GM12892 (cell line): ENCODE measurements around the gene SLC41A3.

Experiments
- DNase-seq: peaks from one replicate; pipeline ENCODE4 v3.0.0; 2011; ENCODE audit not compliant: insufficient read length
- FAIRE-seq: peaks from 2 replicates; lab custom pipeline; 2011; peaks lifted over from hg19 to GRCh38; lab: Jason Lieb, UNC
- POLR2A ChIP-seq: IDR thresholded peaks from 2 replicates; pipeline ENCODE4 v1.6.1; 2011; ENCODE audit warnings: low read depth, low read length, control low read depth
- POLR2AphosphoS5 ChIP-seq: IDR thresholded peaks from 2 replicates; pipeline ENCODE4 v1.6.1; 2011; ENCODE audit warnings: low read depth, low read length, control low read depth
- TAF1 ChIP-seq: IDR thresholded peaks from 2 replicates; pipeline ENCODE4 v1.6.1; 2011; ENCODE audit warnings: low read depth, mild to moderate bottlenecking, control low read depth, low read length, borderline replicate concordance

Gene SLC41A3

DNA sequence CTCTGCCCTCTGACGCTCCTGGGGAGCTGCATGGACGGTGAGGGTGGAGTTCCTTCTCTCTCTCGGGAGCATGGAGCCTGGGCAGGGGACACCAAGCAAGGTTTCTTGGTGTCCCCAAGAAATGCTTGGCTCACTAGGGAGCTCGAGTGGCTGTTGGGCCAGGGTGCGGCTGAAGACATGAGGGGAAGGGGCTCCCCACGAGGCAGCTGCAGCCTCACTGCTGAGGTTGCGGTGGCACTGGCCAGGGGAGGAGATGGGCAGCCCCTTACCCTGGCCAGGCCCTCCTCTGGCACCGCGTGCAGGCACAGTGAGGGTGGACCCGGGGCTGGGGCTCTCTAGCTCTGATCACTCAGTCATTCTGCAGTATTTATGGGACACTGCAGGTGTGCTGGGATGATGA lies 43.5 kb upstream of the SLC41A3 start:
- no peak for DNase-seq
- TF ChIP-seq TAF1: no peak
- TF ChIP-seq POLR2AphosphoS5: no peak
- no peak for TF ChIP-seq POLR2A
- FAIRE-seq: no peak

DNA sequence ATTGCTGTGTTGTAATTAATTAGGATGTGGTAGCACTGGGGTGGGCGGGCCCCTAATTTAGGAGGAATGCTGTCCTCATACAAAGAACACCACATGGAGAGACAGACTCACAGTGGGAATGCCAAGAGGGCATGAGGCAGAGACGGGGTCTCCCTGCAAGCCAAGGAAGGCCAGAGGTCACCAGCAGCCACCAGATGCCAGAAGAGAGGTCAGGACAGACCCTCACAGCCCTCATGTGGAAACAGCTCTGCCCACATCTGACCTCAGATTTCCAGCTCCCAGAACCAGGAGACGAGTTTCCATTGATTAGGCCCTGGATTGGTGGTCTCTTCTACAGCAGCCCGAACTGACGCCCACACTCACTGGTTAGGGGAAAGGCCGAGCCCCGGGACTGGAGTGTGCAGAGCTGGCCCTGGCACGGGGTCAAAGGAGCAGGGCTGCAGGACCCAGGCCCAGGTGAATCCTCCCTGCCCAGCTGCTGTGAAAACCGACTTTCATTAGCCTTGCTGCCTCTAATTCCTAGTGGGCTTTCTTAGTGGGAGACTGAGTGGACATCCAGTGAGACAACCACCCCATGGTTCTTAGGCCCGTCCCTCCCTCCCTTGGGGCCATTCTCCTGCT lies 43.0 kb upstream of the SLC41A3 start:
- TF ChIP-seq TAF1: no peak
- no peak for TF ChIP-seq POLR2A
- TF ChIP-seq POLR2AphosphoS5: no peak
- DNase-seq (no peak), FAIRE-seq (no peak)

DNA sequence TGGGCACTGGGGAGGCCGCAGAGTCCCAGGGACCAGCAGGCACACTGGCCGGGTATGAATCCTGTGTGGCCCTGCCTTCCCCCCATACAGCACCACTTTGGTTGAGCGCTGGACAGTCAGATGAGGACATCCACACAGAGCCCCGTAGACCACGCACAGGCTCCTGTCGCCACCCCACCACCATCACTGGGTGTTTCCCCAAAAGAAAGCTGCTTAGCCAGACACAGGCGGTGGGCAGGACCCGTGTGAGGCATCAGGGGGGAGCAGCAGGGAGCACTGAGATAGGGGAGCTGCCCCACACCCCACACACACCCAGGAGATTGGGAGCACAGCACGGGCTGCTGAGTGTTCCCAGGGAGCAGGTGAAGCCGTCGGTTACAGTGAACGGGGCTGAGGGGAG lies 42.4 kb upstream of the SLC41A3 start:
- TF ChIP-seq POLR2AphosphoS5: no peak
- TF ChIP-seq POLR2A: no peak
- TF ChIP-seq TAF1: no peak
- DNase-seq: no peak
- FAIRE-seq: no peak

DNA sequence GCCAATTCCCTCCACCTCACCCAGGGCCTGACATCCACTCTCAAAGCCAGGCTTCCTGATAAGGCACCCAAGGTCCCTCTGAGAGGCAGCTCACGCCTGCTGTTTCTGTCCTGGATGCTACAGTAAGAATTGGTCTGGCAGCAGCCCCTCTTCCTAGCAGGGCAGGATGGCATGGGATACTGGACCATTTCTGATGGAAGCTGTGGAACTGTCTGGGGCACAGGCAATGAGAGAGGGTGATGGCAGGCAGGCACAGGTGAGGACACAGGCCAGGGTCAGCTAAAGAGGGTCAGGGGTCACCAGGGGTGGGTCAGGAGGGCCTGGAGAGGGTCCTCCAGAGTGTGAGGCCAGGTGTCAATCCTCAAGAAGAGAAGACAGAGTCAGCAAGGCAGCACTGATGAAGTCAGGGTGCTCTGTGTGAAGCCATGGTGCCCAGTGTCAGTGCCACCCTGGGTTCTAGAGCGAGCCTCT lies 41.9 kb upstream of the SLC41A3 start:
- DNase-seq: no peak
- FAIRE-seq: no peak
- no peak for TF ChIP-seq POLR2A
- TF ChIP-seq TAF1: no peak
- TF ChIP-seq POLR2AphosphoS5: no peak

DNA sequence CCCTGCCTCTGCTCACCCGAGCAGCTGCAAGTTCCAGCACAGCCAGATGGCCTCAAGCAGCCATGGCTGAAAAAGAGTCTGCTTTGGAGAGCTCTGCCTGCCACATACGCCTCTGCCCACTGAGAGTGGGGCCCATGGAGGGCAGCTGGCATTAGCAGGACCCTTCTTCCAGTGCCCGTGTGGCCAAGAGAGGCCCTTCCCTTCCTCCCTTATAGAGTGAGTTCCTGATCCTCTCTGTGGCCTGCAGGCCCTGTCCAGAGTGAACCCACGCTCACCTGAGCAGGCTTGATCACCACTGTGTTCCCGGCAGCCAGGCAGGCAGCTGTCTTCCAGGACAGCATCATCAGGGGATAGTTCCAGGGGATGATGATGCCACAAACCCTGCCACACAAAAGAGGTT lies 41.4 kb upstream of the SLC41A3 start:
- FAIRE-seq (no peak), DNase-seq (no peak)
- TF ChIP-seq POLR2A (no peak), POLR2AphosphoS5 (no peak), TAF1 (no peak)

DNA sequence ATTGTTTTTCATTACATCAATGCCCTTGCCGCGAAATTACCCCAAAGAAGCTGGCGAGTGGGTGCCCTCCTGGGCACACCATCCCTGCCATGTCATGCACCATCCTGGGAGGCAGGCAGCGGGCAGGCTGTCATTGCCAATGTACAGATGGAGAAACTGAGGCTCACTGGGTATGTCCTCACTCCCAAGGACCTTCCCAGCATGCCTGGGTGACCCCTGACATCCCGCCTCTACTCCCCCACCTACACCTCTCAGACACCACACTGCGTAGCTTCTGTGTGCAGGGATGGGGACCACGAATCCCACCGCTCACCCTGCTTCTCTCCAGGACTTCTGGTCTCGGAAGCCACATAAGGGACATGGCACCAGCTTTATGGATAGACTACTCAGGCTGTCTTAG lies 41.0 kb upstream of the SLC41A3 start:
- FAIRE-seq: no peak
- DNase-seq: no peak
- TF ChIP-seq POLR2AphosphoS5 (no peak), TAF1 (no peak), POLR2A (no peak)

DNA sequence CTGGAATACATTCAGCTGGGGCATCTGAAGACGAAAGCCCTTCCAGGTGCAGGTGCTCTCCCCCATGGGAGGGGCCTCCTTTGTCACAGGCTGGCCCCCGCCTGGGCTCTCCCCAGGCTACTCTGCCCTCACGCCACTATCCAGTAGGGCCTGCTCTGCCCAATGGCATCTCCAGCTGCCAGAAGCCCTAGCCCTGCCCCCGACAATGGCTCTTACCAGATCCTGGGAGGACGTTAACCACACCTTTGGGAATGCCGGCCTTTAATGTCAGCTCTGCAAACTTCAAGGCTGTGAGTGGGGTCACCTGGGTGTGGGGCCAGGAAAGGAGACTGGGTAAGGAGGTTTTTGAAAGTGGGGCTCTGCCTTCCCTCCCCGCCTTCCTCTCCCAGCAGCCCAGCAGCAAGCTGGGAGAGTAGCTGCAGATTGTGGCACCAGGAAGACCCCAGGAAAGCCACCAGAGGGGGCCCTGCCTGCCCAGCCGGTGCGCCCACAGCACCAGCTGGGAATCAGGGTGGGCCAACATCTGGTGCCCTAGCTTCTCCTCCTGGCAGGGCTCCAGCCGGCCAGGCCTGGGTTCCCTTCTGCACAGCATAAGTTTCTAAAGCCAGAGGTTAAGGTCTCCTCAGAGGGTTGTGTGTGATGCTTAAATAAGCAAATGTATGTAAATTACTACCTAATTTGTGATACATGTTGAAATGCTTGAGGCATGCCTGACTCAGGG lies 40.4 kb upstream of the SLC41A3 start:
- FAIRE-seq: no peak
- TF ChIP-seq TAF1: no peak
- no peak for TF ChIP-seq POLR2A
- TF ChIP-seq POLR2AphosphoS5: no peak
- DNase-seq: no peak

DNA sequence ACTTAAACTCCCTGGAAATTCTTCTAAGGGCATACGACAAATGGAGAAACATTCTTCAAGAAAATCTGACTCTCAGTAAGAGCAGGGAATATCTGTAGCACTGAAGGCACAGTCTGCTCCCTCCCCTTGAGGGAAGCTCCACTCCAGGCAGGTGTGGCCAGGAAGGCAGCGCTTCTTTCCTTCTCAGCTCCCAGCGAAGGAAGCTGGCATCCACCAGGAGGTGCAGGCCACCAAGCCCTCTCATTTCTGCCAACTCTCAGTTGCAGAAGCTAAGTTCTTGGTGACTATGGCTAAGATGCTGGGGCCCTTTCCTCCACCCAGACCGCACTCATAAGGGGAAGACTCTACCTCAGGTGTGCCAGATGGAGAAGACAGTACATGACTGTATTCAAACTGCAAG lies 37.7 kb upstream of the SLC41A3 start:
- no peak for TF ChIP-seq POLR2A
- TF ChIP-seq TAF1: no peak
- no peak for TF ChIP-seq POLR2AphosphoS5
- no peak for FAIRE-seq
- no peak for DNase-seq

DNA sequence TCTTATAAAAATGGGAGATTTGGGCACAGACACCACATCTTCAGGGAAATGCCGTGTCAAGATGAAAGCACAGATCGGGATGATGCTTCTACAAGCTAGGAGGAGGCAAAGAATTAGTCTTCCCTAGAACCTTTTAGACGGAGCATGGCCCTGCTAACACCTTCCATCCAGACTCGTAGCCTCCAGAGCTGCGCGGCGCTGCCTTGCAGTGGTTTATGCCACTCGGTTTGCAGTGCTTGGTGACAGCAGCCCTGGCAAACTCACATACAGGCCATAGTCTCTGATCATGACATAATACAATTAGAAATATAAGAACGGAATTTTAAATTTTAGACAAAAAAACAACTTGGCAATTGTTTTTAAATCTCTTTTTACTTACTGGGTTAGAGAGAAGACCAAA lies 37.1 kb upstream of the SLC41A3 start:
- FAIRE-seq (no peak), DNase-seq (no peak)
- TF ChIP-seq POLR2A (no peak), TAF1 (no peak), POLR2AphosphoS5 (no peak)

DNA sequence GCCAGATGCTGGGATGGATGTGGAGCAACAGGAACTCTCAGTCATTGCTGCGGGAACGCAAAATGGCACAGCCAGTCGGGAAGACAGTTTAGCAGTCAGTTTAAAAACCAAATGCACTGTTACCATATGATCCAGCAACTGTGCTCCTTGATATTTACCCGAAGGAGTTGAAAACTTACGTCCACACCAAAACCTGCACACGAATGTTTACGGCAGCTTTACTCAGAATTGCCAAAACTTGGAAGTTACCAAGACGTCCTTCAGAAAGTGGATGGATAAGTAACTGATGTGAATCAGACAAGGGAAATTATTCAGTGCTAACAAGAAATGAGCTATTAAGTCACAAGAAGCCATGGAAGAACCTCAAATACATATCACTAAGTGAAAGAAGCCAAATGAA lies 36.1 kb upstream of the SLC41A3 start:
- no peak for FAIRE-seq
- no peak for TF ChIP-seq POLR2AphosphoS5
- TF ChIP-seq TAF1: no peak
- no peak for TF ChIP-seq POLR2A
- DNase-seq: no peak

DNA sequence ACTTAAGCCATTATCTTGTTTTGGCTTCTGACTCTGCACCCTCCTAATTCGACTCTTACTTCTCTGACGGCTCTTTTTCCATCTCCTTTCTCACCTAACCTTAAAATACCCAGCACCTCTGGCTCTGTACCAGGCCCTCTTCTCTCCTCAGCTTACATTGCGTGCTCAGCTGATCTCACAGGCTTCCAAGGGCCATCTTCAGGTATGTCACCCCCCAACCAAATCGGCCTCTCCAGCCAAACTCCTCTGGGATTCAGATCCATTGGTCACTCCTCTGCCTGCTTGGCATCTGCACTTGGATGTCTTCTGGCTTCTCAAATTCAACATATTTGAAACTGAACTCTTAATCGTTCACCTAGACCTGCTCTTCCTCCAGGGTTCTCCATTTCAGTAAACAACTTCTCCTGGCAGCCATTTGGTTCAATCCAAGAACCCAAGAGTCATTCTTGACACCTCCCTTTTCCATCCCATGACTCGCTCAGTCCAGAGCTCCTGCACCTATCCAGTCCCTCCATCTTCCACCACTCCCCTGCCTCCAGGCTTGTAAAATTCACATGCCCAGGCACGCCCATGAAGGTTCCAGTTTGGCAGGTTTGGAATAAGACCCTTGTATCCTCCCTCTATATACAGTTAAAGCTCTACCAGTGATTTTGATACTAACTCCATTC lies 35.2 kb upstream of the SLC41A3 start:
- TF ChIP-seq TAF1: no peak
- TF ChIP-seq POLR2A: no peak
- TF ChIP-seq POLR2AphosphoS5: no peak
- no peak for DNase-seq
- FAIRE-seq: no peak

DNA sequence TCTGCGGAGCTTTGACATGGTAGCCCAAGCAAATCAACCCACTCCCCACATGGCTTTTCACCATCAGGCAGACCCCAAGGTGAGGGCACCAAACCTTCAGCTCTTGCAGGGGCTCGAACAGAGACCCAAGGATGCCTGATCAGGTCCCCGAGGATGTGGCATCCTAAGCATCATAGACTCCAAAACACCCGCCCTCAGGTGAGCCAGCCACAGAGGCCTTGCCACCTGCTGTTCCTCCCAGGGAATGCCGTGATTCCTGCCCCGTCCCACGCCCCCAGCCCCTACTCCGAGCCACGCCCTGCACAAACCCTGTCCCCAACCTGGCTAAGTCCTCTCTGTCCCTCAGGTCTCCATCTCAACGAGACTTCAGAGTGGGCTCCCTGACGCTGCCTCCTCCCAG lies 34.7 kb upstream of the SLC41A3 start:
- TF ChIP-seq POLR2A (no peak), POLR2AphosphoS5 (no peak), TAF1 (no peak)
- FAIRE-seq (no peak), DNase-seq (no peak)
